HG02678 (cell line): ENCODE measurements around the gene SFXN5.

ENCODE experiments used
- ATAC-seq: cut with Tn5 transposase; IDR thresholded peaks from one replicate; pipeline ENCODE4 v1.9.1; 2021; ENCODE audit warnings: mild to moderate bottlenecking, moderate library complexity; ENCODE audit not compliant: unreplicated experiment

SFXN5 gene

DNA sequence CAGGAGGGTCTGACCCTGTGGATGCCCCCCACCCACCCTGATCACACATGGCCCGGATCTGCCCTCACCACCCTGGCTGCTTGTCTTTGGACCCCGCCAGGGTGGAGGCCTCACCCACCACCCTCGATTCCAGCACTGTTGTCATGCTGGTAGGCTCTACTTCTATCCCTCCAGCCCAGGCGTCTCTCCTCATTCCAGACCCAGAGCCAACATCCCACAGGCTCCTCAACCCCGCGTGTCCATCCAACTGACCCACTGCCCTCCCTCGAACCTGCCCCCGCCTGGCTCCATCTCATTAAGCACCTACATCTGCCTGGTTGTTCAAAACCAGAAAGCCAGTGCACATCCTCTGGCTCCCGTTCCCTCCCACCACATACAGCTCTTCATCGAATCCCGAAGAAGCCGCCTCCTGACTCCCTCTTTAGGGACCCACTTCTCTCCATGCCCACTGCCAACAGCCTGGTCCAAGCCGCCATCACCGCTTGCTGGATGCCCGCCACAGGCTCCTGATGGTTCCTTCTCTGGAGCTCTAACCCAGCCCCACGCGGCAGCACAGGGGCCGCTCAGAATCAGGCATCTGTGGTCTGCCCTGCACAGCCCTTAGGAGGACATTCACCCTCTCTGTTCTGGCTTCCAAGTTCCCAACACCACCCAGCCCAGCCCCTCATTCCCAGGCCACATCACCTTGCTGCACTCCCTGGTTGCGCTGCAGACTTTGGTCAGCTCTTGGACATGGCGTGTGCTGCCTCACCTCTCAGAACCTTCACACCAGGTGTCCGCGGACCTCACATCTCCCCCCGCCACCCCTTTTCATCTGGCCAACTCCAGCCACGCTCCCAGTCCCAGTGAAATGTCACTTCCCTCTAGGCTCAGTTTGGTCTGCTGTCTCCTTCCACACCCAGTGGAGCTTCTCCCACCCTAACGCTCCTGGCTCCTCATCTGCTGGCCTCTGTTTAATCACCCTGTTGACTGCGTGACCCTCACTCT, 111.2 kb downstream of the SFXN5 start:
- ATAC-seq, result no peak

DNA sequence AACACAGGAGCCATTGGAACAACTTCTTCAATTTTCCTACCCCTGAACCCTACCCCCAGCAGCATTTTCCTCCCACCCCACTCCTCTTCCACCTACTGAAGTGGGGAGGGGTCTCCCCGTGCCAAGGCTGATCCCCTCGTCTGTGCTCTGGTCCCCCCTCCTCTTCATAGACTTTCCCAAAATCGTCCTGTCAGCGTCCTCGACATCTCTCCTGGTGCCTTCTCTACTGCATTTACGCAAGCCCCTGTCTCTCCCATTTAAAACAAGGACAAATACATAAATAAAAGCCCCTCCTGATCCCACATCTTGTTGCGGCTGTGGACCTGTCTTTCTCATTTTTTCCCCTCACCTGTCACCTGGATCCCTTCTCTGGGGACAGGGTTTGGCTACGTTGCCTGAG, 112.0 kb downstream of the SFXN5 start:
- no peak for ATAC-seq

DNA sequence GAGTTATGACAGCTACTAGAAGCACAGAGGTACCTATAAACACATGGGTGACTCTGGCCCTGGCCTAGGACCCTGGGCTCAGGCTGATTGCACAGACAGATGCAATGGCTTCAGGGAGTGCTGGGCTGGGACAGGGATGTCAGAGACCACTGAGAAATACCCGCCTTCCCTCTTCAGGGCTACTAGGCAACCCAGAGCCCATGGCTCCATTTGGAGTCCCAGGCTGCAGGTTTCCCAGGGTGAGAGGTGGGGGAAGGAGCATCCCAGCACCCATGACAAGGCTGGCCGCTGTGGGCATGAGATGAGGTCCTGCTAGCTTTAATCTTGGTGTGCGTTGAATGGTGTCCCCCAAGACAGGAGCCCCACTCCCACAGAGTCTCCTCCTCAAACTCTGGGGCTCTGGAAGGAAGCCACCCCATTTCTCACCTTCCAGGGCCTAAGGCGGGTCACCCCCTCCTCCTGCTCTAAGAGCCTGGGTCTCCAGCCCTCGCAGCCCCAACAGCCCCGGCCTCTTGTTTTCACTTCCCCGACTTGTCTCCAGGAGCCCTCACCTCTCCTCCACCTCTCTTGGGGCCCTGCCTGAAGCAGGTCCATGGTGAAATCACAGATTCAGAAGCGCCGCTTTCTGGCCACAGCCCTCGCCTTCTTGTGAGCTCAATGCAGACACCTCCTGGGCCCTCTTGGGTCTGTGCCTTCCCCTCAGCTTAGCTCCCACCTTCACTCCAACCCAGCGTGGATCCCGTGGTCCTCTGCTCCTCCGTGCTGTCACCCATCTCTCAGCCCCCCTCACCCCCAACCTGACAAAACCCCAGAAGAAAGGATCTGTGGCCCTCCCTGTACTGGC, 112.7 kb downstream of the SFXN5 start:
- no peak for ATAC-seq

DNA sequence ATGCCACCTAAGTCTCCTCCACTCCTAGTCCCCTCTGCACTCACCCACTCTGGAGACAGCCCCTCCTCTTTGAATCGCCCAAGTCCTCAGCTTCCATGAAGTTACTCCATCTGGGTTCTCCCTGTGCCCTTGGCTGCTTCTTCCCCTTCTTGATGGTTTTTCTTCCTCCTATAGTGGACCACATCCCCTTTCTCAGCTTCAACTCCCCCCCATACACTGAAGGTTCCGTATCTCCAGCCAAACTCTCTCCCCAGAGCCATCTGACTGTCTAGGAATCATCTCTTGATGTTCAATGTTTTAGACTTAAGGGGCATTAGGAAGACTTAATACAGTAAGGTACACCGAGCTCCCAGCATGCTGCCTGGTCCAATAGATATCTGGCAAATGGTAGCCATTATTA, 114.6 kb downstream of the SFXN5 start:
- ATAC-seq, result no peak

DNA sequence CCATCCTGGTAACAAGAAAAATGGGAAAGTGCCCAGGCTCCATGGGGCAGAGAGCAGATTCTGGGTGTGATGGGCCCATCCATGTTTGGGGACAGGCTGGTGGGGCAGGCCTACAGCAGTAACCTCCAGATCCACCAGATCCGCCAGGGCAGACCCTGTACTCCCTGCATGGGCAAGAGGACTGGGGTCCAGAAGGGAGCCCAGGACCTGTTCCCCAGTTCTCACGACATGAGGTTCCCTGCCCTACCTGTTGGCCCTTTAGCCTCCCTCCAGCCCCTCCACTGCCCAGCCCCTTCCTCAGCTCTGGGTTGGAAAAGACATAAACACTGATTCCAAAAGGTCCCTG, 115.5 kb downstream of the SFXN5 start:
- ATAC-seq, result no peak

DNA sequence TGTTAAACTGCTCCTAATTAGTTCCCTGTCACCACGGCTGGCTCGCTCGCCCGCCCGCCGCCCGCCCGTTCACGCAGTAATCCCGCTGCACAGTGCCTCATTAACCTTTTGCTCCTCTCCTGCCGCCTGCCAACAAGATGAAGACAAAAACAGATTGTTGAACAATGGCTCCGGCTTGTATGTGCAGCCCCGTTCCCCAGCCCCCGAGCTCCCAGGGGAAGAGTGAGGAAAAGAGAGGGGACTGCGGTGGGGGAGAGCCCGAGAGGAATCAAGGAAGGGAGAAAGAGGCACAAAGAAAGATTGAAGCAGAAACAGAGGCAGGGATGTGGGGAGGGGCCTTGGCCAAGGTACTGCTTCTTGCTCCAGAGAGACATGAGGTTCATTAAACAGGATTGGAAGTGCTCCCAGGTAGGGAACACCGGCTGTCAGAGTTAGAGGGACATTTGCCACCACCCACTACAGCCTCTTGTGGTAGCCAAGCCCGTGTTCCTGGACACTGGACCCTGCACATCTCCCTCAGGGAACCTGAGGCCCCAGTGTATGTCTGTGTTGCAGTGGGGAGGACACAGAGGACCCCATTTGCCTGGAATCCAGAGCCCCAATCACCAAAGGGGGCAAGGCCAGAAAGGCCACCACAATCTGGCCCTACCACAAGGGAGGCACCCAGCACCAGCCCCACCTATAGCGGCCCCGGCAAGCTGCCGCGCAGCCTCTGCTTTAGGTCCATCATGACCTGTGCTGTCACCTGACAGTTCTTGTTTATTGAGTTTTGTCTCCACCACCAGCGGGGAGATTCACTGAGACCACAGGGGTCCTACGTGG, 116.1 kb downstream of the SFXN5 start:
- ATAC-seq, result no peak

DNA sequence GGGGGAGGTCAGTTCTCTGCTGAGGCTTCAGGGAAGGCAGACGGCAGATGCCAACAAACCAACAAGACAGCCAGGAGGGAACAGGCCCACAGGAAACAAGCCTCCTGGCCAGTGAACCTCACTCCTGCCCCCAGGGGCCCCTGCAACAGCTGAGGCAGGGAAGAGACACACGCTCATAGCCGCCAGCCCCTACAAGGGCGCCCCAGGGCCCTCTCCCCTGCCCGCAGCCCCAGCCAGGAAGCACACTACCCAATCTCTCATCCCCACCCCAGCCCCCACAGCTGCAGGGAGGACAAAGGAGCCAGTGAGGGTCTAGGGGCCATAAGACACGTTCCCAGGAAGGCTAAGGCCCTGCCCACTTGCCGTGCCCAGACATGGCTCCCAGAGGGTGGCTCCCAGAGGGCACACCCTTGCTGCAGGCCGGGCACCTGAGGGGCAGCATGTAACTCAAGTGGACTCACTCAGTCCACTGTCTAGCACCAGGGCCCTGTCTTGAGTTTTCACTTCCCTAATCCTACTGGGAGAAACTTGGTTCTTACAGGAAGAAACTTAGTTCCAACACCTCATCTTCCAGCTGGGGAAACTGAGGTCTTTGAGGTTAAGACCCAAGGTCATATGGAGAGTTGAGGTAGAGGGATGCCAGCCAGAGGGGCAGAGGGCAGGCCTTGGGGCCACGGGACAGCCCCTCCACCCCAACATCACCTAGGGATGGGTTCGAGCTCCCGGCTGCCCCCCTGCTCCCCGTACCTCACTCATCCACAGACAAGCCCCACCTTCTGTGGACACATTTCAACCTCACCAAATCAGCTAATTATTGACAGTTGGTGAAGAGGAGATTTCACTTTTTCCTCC, 116.9 kb downstream of the SFXN5 start:
- no peak for ATAC-seq

DNA sequence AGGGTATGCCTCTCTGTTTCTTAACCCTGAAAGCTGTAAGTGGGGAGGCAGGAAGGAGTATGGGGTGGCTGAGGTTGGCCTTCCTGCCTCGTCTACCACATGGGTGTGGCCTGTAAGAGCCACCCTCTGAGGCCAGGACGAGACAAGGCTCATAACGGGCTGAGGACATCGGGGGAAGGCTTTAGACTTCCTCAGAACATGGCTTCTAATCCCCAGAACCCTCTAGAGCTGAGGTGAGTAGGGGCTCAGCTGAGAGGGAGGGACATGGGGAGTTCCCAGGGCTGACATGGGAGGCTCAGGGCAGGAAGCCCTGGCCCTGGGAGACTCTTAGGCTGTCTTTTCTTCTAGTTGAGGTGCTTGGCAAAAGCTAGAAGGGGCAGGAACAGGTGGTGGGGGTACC, 117.5 kb downstream of the SFXN5 start:
- ATAC-seq, result no peak

DNA sequence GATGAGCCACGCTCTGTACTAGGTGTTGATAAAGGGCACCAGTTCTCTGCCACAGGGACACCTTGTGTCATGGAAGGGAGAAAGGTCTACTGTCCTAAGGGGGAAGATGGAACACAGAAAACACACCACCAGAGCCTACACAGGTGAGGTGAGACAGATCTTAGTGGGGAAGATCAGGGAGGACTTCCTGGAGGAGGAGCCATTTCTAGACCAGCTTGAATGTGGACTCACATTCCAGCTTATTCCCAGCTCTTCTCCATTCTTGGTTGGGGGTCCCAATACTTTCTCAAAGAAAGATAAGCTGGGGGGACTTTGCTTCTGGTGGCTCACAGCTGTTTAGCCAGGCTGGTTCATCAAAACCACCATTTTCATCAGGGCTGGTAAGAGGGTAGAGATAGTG, 118.0 kb downstream of the SFXN5 start:
- no peak for ATAC-seq

DNA sequence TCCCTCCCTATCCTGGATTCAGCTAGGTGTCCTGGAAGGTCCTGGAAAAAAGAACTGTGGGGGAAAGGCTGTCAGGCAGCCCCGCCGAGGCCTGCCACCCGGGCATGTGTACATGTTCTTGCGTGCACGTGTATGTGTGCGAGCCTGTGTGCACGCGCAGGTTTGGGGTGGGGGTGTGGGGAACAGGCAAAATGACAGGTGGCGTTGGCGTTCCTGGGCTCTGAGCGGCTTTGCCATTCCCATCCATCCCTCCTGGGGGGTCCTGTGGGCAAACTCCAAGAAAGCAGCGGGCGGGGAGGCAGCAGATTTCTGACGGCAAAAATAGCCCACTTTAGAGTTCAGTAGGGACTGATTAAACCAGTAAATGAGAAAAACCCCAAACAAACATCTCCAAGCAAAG, 118.6 kb downstream of the SFXN5 start:
- no peak for ATAC-seq

DNA sequence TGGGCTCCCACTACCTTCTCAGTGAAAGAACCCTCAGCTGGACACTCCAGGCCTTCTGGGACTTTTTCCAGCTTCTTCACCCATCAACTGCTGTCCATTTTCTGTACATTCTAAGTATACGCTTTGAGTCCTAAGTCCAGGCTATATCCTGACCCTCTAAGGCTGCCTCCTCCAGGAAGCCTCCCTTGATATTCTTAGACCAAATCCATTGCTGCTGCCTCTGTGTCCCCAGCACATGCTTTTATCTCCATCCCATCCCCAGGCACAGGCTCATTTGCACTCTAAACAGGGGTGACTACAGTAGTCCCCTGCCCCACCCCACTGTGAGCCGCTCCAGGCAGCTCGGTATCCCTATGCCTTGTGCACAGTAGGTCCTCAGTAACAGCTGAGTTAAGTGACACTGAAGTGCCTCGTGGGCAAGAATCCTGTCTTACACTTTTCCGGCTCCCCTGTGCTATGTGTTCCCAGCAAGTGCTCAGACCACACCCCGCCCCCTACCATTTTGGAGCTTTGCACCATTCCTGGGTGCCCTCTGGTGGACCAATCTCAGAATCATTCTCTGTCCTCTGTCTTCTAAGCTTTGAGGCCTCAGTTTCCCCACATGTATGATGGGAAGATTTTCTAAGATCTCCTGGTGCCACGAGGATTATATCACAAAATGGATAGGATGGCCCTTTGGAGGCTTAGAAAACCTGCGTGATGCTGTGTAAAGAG, 119.2 kb downstream of the SFXN5 start:
- ATAC-seq, result no peak

DNA sequence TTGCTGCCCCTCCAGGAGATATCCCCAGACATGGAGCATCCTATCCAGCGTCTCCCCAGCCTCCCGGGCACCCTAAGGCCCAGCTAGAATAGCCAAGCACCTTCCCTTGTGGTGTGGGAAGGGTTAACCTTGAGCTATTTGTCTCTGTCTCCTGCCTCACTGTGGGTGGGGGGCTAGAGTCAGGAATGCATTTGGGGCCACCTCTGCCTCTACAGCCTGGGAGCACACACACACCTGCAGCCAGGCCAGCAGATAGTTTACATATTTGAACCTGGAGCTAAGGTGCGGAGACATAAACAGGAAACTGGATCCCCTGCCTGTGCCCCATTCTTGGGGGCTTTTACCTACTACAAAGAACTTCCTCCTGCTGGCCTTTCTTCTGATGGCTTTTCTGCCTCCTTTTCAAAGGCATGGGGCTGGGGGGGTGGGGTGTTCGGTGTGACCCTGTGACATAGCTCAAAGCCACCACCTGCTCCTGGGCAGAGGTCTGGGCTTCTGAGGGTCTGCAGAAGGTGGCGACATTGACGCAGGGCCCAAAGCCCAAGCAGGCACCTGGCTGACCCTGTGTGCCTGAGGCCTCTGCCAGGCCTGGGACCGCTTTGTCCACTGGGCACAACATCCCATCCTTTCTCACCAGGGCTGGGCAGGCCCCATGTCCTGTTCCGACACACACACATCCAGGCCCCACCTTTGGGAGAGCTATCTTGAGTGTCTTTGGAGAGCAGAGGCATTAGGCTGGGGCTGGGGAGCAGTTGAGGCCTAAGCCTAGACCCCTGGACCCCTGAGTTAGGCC, 120.0 kb downstream of the SFXN5 start:
- ATAC-seq, result no peak

DNA sequence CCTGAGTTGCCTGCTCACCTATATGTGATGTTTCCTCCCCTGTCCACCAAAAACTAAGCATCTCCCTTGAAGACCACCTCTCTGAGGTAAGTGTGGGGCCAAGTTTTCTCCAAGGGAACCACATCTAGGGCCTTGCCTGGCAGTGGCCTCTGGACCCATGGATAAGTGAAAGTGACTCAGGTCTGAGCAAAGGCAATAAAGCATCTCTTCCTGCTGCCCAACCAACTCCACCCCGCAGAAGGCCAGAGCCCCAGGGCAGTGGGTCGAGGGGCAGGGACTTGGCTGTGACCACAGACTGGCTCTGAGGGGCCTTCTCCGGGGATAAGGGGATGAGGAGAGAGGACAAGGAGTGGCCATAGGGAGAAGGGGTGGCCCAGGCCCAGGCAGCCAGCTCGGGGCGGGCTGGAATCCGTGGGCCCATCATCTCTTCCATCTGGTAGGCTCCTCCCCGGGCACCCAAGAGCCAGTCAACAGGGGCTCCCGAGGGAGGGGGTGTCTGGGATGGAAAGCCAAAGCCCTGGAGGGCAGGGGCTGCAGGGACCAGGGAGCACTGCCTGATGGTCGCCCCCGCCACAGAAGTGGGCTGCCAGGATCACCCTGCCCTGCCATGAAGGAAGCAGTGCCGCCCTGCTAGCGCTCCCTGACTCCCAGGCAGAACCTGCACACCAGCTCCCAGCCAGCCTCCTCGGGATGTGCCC, 120.8 kb downstream of the SFXN5 start:
- no peak for ATAC-seq

DNA sequence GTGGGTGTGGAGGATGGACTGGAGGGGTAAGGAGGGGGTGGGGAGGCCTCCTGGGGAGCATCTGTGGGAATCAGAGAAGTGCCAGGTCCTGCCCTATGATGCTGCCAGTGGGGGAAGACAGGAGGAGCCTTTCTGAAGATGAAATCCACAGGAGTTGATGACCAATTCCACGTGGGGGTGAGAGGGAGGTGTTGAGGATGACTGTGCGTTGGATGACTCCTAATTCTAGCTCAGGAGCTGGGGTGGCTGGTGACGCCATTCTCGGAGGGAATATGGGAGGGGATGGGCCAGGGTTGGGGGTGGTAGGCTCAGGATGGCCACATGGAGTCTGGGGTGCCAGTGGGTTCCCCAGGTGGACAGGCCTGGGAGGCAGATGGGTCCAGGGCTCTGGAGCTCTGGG, 121.9 kb downstream of the SFXN5 start:
- ATAC-seq, result no peak

DNA sequence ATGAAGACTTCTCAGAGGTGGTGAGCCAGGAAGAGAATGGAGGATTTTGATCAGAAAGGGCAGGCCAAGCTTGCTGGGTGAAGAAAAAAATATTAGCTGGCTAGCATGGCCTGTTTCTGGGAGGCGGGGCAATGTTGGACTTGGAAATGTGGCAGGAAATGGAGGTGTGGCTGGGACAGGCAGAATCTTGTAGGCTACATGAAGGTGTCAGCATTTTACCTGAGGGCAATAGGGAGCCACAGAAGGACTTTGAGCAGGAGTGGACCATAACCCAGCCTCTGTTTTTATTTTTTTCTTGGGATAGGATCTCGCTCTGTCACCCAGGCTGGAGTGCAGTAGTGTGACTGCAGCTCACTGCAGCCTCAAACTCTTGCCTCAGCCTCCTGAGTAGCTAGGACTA, 122.5 kb downstream of the SFXN5 start:
- no peak for ATAC-seq

DNA sequence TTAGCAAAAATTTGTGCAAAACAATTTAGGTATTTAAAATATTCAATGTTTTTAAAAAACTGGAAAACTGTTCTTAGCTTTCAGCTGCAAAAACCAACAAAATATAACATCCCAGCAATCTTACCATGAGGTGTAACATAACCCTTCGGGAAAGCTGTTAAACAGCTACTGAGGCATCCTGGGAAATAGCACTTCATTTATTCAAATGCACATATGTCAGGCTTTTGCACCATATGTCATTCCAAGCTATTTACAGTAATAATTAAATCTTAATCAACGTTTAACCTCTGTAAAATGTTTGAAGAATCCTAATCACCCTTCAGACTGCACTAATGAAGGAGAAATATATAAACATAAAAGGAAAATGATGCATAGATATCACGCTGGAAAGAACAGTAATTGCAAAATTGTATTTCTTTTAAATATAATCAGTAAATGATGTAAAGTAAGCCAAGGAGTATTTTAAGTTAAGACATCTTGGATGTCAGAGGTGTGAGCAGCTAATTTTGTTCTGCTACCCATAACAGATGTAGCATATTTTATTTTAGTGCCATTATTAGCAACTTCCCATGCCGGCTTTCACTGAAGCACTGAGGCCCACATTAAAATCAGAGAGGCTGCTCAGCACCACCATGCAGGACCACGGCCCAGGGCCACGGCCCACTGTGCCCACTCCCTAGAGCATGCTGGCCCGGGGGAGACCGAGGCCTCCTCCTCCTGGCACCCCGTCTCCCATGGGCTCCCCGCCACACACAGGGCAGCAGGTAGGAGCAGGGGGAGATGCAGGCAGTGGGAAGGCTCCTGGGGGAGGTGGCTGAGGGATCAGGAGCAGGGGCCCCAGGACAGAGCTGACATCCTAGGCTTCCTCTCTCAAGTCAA, 123.3 kb downstream of the SFXN5 start:
- ATAC-seq, result no peak

DNA sequence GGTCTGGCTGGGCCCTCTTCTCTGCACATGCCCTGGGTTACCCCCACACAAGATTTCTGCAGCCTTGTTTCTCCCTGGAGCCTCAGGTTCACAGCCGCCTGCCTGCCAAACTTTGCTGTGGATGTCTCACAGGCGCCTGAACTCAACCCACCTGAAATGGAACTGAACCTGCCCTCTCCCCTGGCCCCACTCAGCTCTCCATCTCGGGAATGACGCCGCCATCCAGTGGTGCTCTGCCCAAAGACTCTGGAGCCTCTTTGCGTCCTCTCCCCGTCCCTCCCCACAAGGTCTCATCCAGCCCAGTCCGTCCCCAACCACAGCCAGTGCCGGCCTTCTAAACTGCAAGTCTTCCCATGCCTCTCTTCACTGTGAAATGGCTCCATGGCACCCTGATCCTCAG, 125.0 kb downstream of the SFXN5 start:
- no peak for ATAC-seq
